ENCODE results near the gene ASTL. TPM values are rescaled to one million over a fixed set of nuclear protein-coding genes. Genes with fewer than 3 reads are reported as not detected.
"Not testable (repeated sequence)": the region's sequence is repeated elsewhere in the genome, so short reads cannot be mapped to it uniquely, and the experiment has no call there.

Gene ASTL
- total RNA-seq, 1 experiment from 2014 or later, result 0.34 TPM

DNA sequence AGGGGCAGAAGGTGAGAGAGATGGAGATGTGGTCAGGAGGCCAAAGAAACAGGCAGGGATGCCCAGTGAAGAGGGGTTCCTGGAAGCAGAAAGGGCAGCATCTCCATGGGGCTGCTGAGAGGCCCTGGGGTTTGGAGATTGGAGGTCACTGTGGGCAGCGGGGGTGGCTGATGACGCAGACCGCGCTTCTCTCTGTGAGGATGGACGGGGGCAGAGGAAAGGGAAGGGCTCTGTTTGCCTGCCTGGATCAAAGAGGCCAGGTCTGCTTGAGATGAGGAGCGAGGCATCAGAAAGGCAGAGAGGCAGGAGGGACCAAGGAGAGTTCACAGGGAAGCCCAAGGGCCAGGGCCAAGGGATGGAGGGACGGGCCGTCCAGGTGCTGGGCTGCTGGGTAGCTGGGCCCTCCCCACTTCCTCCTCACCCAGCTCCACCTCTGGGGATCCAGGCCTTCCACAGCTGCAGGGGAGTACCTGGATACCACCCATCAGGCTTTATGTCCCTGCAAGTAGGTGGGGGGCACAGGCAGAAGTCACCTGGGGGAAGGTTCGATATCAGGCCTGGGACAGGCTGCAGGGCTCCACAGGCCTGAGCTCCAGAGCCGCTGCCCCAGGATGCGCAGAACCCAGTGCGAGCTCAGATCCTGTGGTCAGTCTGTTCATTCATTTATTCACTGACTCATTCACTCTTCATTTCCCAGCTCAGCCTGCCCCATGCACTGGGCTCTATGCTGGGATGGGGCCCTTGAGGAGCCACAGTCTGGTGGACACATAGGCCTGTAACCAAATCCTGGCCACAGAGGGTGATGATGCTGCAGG lies 52.6 kb downstream of the ASTL start:
- CTCF ChIA-PET, result no interaction called here
- Histone ChIP-seq H3K79me2 (ENCODE audit: insufficient read depth, low read length) (no peaks in the 10 kb centered on the region), H3K27ac (ENCODE audit: low read depth, low read length) (no peak overlapping the region), H3K27me3 (ENCODE audit: insufficient read depth, low read length) (no peaks in the 10 kb centered on the region), H3K4me1 (ENCODE audit: control insufficient read depth in 1 of 2, insufficient read depth in 2 of 2, low read length in 2 of 2) (no peaks in the 10 kb centered on the region), H3K9me2 (ENCODE audit: insufficient read depth) (no peaks in the 10 kb centered on the region), H3K9ac (ENCODE audit: low read length) (no peak overlapping the region), H3K4me2 (ENCODE audit: low read length) (no peak overlapping the region), H2AFZ (ENCODE audit: low read depth, low read length, poor library complexity, severe bottlenecking) (no peak overlapping the region), H3K4me3 (replicated peaks in 1 of 2; ENCODE audit: low read depth in 1 of 2, low read length in 2 of 2) (no peak overlapping the region), H3K36me3 (ENCODE audit: control insufficient read depth in 1 of 2, insufficient read depth in 2 of 2, low read length in 2 of 2) (no peaks in the 10 kb centered on the region), H4K20me1 (ENCODE audit: insufficient read depth) (no peaks in the 10 kb centered on the region), H3K9me3 (ENCODE audit: control insufficient read depth in 1 of 2, insufficient read depth in 1 of 2, low read depth in 1 of 2, low read length in 2 of 2) (no peaks in the 10 kb centered on the region)
- ATAC-seq (no peak), DNase-seq (ENCODE audit: low read depth, low spot score) (no peak)
- POLR2A ChIA-PET, result no interaction called here
- intact Hi-C loops (cut with micrococcal nuclease), result no loop called here
- RAD21 ChIA-PET (ENCODE audit: low non-redundant PET in 1 of 2, low total read pairs in 2 of 2, uncharacterized antibody in 2 of 2, unreplicated experiment in 2 of 2), result no interaction called here
- BruUV-seq (replicated peaks), result no TSS peak
- TF ChIP-seq ZFX (IDR thresholded peaks at IDR 0.05) (no peak), EZH2 (IDR thresholded peaks at IDR 0.05) (no peak), ZBTB33 (IDR thresholded peaks at IDR 0.05; ENCODE audit: extremely low read depth, insufficient replicate concordance, low read length) (no peak), ATF3 (IDR thresholded peaks at IDR 0.05) (no peak), EZH2phosphoT487 (IDR thresholded peaks at IDR 0.05; ENCODE audit: borderline replicate concordance) (no peak)
- TF ChIP-seq, protein P1, sequence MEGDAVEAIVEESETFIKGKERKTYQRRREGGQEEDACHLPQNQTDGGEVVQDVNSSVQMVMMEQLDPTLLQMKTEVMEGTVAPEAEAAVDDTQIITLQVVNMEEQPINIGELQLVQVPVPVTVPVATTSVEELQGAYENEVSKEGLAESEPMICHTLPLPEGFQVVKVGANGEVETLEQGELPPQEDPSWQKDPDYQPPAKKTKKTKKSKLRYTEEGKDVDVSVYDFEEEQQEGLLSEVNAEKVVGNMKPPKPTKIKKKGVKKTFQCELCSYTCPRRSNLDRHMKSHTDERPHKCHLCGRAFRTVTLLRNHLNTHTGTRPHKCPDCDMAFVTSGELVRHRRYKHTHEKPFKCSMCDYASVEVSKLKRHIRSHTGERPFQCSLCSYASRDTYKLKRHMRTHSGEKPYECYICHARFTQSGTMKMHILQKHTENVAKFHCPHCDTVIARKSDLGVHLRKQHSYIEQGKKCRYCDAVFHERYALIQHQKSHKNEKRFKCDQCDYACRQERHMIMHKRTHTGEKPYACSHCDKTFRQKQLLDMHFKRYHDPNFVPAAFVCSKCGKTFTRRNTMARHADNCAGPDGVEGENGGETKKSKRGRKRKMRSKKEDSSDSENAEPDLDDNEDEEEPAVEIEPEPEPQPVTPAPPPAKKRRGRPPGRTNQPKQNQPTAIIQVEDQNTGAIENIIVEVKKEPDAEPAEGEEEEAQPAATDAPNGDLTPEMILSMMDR (IDR thresholded peaks at IDR 0.05 in 2 of 3, conservative IDR thresholded peaks at IDR 0.05 in 1 of 3; ENCODE audit: borderline replicate concordance in 1 of 3, insufficient read depth in 1 of 3, low read depth in 2 of 3, low read length in 2 of 3), result no peak
- TF ChIP-seq, protein P2, sequence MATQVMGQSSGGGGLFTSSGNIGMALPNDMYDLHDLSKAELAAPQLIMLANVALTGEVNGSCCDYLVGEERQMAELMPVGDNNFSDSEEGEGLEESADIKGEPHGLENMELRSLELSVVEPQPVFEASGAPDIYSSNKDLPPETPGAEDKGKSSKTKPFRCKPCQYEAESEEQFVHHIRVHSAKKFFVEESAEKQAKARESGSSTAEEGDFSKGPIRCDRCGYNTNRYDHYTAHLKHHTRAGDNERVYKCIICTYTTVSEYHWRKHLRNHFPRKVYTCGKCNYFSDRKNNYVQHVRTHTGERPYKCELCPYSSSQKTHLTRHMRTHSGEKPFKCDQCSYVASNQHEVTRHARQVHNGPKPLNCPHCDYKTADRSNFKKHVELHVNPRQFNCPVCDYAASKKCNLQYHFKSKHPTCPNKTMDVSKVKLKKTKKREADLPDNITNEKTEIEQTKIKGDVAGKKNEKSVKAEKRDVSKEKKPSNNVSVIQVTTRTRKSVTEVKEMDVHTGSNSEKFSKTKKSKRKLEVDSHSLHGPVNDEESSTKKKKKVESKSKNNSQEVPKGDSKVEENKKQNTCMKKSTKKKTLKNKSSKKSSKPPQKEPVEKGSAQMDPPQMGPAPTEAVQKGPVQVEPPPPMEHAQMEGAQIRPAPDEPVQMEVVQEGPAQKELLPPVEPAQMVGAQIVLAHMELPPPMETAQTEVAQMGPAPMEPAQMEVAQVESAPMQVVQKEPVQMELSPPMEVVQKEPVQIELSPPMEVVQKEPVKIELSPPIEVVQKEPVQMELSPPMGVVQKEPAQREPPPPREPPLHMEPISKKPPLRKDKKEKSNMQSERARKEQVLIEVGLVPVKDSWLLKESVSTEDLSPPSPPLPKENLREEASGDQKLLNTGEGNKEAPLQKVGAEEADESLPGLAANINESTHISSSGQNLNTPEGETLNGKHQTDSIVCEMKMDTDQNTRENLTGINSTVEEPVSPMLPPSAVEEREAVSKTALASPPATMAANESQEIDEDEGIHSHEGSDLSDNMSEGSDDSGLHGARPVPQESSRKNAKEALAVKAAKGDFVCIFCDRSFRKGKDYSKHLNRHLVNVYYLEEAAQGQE (IDR thresholded peaks at IDR 0.05; ENCODE audit: low read depth), result no peak

DNA sequence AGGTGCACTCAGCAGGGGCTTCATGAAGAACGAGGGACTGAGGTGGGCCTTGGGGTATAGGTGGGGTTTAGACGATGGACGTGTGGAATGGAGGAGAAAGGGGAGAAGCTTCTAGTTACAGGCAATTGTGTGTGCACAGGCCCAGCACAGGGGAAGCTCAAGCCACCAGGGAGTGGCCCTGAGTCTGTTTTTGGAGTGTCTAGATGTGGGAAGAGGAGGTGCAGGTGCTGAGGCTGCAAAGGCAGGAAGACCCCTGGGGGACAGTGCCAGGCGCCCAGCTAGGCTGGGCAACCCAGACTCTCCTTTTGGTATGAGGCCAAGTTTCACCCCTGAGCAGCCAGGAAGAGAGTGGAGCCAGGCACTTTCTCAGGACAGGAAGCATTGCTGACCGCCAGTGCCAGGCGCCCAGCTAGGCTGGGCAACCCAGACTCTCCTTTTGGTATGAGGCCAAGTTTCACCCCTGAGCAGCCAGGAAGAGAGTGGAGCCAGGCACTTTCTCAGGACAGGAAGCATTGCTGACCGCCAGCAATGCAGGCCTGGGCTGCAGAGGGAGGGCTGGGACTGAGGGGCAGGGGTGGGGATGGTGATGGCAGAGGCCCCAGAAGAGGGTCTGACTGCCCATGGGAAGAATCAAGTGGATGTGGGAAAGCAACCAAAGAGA lies 53.3 kb downstream of the ASTL start:
- H3K36me3 ChIP-seq (ENCODE audit: control insufficient read depth in 1 of 2, insufficient read depth in 2 of 2, low read length in 2 of 2); H3K4me1 ChIP-seq (ENCODE audit: control insufficient read depth in 1 of 2, insufficient read depth in 2 of 2, low read length in 2 of 2); H3K4me3 ChIP-seq (replicated peaks in 1 of 2; ENCODE audit: low read depth in 1 of 2, low read length in 2 of 2); H3K9me3 ChIP-seq (ENCODE audit: control insufficient read depth in 1 of 2, insufficient read depth in 1 of 2, low read depth in 1 of 2, low read length in 2 of 2); intact Hi-C loops (cut with micrococcal nuclease); H2AFZ ChIP-seq (ENCODE audit: low read depth, low read length, poor library complexity, severe bottlenecking); POLR2A ChIA-PET; ATAC-seq; H3K27ac ChIP-seq (ENCODE audit: low read depth, low read length); H3K4me2 ChIP-seq (ENCODE audit: low read length); H3K9me2 ChIP-seq (ENCODE audit: insufficient read depth); H3K9ac ChIP-seq (ENCODE audit: low read length); DNase-seq (ENCODE audit: low read depth, low spot score); H3K27me3 ChIP-seq (ENCODE audit: insufficient read depth, low read length); BruUV-seq (replicated peaks); H3K79me2 ChIP-seq (ENCODE audit: insufficient read depth, low read length); CTCF ChIA-PET; H4K20me1 ChIP-seq (ENCODE audit: insufficient read depth); RAD21 ChIA-PET (ENCODE audit: low non-redundant PET in 1 of 2, low total read pairs in 2 of 2, uncharacterized antibody in 2 of 2, unreplicated experiment in 2 of 2): not testable (repeated sequence)
